ENCODE measurements around the gene MED13. TPM values are rescaled to one million over a fixed set of nuclear protein-coding genes. Genes with fewer than 3 reads are reported as not detected.

MED13 gene
- total RNA-seq, 1 donor from 2014 or later, result 83.7 TPM

DNA sequence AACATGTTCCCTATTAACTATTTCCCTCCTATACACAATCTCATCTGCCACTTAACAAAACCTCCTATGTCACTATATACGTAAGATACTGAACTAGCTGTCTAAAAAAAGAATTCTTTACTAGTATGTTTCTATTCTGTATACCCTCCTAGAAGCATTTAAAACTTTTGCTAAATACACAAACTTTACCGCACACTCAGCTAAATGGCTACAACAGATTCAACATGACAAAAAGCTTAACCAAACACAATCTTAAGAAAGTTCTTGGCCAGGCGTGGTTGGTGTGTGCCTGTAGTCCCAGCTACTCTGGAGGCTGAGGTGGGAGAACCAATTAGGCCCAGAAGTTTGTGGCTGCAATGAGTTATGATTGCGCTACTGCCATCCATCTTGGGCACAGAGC lies 20.0 kb downstream of the MED13 start:
- H3K4me1 Mint-ChIP-seq (ENCODE audit: low read depth), result peaks cover 4% of the 10 kb centered on the region
- H3K36me3 Mint-ChIP-seq (ENCODE audit: insufficient read depth), result peaks cover 25% of the 10 kb centered on the region
- no peak overlapping the region for H3K4me3 Mint-ChIP-seq (ENCODE audit: low read depth)
- DNase-seq (ENCODE audit: low spot score, unreplicated experiment), result no peak
- H3K9me3 Mint-ChIP-seq (ENCODE audit: low read depth), result no peaks in the 10 kb centered on the region
- TF ChIP-seq, protein P1, sequence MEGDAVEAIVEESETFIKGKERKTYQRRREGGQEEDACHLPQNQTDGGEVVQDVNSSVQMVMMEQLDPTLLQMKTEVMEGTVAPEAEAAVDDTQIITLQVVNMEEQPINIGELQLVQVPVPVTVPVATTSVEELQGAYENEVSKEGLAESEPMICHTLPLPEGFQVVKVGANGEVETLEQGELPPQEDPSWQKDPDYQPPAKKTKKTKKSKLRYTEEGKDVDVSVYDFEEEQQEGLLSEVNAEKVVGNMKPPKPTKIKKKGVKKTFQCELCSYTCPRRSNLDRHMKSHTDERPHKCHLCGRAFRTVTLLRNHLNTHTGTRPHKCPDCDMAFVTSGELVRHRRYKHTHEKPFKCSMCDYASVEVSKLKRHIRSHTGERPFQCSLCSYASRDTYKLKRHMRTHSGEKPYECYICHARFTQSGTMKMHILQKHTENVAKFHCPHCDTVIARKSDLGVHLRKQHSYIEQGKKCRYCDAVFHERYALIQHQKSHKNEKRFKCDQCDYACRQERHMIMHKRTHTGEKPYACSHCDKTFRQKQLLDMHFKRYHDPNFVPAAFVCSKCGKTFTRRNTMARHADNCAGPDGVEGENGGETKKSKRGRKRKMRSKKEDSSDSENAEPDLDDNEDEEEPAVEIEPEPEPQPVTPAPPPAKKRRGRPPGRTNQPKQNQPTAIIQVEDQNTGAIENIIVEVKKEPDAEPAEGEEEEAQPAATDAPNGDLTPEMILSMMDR (IDR thresholded peaks at IDR 0.05; ENCODE audit: unreplicated experiment), result no peak
- no peaks in the 10 kb centered on the region for H3K27me3 Mint-ChIP-seq
- H3K27ac Mint-ChIP-seq, result no peak overlapping the region

DNA sequence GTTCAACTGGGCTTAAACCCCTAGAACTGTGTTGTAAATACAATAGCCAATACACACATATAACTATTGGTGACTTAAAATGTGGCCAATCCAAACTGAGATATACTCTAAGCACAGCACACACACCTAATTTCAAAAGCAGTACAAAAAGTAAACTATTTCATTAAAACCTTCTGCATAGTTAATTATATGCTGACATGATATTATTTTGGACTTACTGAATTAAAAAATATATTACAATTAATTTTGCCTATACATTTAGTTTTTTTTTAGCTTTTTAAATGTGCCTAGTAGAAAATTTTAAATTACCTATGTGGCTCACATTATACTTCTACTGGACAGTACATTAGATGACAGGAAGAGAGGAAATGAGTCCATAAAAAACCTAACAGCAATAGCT lies 21.5 kb downstream of the MED13 start:
- Mint-ChIP-seq H3K4me3 (ENCODE audit: low read depth) (no peak overlapping the region), H3K27ac (no peak overlapping the region), H3K27me3 (no peaks in the 10 kb centered on the region), H3K4me1 (ENCODE audit: low read depth) (no peaks in the 10 kb centered on the region), H3K9me3 (ENCODE audit: low read depth) (no peaks in the 10 kb centered on the region), H3K36me3 (ENCODE audit: insufficient read depth) (peaks cover 19% of the 10 kb centered on the region)
- TF ChIP-seq, protein P1 (IDR thresholded peaks at IDR 0.05; ENCODE audit: unreplicated experiment), result no peak
- DNase-seq (ENCODE audit: low spot score, unreplicated experiment), result no peak

DNA sequence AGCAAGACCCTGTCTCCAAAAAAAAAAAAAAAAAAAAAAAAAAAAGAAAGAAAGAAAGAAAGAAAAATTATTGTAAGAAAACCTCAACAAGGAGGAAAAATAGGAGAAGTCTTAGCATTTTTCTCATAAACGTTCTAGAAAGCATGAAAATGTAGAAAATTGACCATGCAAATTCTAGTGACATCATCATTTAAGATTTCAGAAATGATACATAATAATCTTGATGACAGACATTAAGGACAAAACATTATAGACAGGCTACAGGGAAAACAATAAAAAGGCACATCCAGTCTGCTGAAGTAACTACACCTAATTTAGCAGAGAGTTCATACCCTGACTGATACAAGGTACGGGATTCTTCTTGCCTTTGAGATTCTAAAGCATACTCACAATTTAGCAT lies 21.9 kb downstream of the MED13 start:
- H3K27ac Mint-ChIP-seq, result no peak overlapping the region
- H3K9me3 Mint-ChIP-seq (ENCODE audit: low read depth), result no peaks in the 10 kb centered on the region
- H3K4me3 Mint-ChIP-seq (ENCODE audit: low read depth), result no peak overlapping the region
- H3K27me3 Mint-ChIP-seq, result no peaks in the 10 kb centered on the region
- H3K36me3 Mint-ChIP-seq (ENCODE audit: insufficient read depth), result peaks cover 19% of the 10 kb centered on the region
- no peaks in the 10 kb centered on the region for H3K4me1 Mint-ChIP-seq (ENCODE audit: low read depth)
- TF ChIP-seq, protein P1 (IDR thresholded peaks at IDR 0.05; ENCODE audit: unreplicated experiment), result no peak
- no peak for DNase-seq (ENCODE audit: low spot score, unreplicated experiment)

DNA sequence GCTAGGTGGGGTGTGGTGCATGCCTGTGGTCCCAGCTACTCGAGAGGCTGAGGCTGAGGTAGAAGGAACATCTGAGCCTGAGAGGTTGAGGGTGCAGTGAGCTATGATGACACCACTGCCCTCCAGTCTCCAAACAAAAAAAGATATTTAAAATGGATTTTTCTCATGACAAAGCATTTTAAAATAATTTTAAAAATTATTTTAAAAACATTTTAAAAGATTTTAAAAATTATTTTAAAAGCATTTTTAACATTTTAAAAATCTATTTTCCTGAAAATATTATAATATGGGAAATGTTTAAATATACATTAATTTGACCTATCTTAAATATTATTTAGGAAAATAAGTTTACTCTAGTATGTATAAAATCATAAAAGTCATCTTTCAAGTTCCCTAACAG lies 26.8 kb downstream of the MED13 start:
- DNase-seq (ENCODE audit: low spot score, unreplicated experiment), result no peak
- Mint-ChIP-seq H3K27ac (no peak overlapping the region), H3K27me3 (no peaks in the 10 kb centered on the region), H3K4me1 (ENCODE audit: low read depth) (no peaks in the 10 kb centered on the region), H3K9me3 (ENCODE audit: low read depth) (no peaks in the 10 kb centered on the region), H3K36me3 (ENCODE audit: insufficient read depth) (peaks cover 19% of the 10 kb centered on the region), H3K4me3 (ENCODE audit: low read depth) (no peak overlapping the region)
- TF ChIP-seq, protein P1 (IDR thresholded peaks at IDR 0.05; ENCODE audit: unreplicated experiment), result no peak

GRCh38 chr17:62033317-62033716 lies 31.8 kb downstream of the MED13 start:
- Mint-ChIP-seq H3K4me3 (ENCODE audit: low read depth) (no peak overlapping the region), H3K27me3 (no peaks in the 10 kb centered on the region), H3K36me3 (ENCODE audit: insufficient read depth) (peaks cover 33% of the 10 kb centered on the region), H3K27ac (no peak overlapping the region), H3K9me3 (ENCODE audit: low read depth) (no peaks in the 10 kb centered on the region), H3K4me1 (ENCODE audit: low read depth) (no peaks in the 10 kb centered on the region)
- DNase-seq (ENCODE audit: low spot score, unreplicated experiment), result no peak
- TF ChIP-seq, protein P1 (IDR thresholded peaks at IDR 0.05; ENCODE audit: unreplicated experiment), result no peak
